Activated T-helper 17 cell treated with anti-CD3 and anti-CD28 coated beads, Interleukin-2, amount 50 U/mL, for 72 hours (primary cell): Measurements from ENCODE around the gene TGM2. TPM values are rescaled to one million over a fixed set of nuclear protein-coding genes. Genes with fewer than 3 reads are reported as not detected.

ENCODE experiments used
- ATAC-seq: fragments of 150-1000 bp; cut with Tn5 transposase; replicated peaks from 2 replicates; pipeline ENCODE4 v1.10.0; 2021; ENCODE audit warnings: mild to moderate bottlenecking, moderate library complexity
- H3K27ac Mint-ChIP-seq: one replicate; pipeline ENCODE4 v1.8.0; 2022; ENCODE audit warnings: mixed read lengths
- H3K27me3 Mint-ChIP-seq: one replicate; pipeline ENCODE4 v1.8.0; 2022; ENCODE audit warnings: mixed read lengths
- H3K36me3 Mint-ChIP-seq: one replicate; pipeline ENCODE4 v1.8.0; 2022; ENCODE audit warnings: low read depth, mild to moderate bottlenecking, mixed read lengths
- H3K4me1 Mint-ChIP-seq: one replicate; pipeline ENCODE4 v1.8.0; 2022; ENCODE audit warnings: mixed read lengths
- H3K4me3 Mint-ChIP-seq: one replicate; pipeline ENCODE4 v1.8.0; 2022; ENCODE audit warnings: mild to moderate bottlenecking, mixed read lengths
- H3K9me3 Mint-ChIP-seq: one replicate; pipeline ENCODE4 v1.8.0; 2022; ENCODE audit warnings: mixed read lengths
- total RNA-seq, 2 donors: library from RNA; stranded (reverse); gene quantifications; one replicate each; pipeline ENCODE4 v1.2.3, GENCODE V29; 2022

TGM2 gene
- total RNA-seq = under 1 TPM; 0.19 to 0.76 TPM

DNA sequence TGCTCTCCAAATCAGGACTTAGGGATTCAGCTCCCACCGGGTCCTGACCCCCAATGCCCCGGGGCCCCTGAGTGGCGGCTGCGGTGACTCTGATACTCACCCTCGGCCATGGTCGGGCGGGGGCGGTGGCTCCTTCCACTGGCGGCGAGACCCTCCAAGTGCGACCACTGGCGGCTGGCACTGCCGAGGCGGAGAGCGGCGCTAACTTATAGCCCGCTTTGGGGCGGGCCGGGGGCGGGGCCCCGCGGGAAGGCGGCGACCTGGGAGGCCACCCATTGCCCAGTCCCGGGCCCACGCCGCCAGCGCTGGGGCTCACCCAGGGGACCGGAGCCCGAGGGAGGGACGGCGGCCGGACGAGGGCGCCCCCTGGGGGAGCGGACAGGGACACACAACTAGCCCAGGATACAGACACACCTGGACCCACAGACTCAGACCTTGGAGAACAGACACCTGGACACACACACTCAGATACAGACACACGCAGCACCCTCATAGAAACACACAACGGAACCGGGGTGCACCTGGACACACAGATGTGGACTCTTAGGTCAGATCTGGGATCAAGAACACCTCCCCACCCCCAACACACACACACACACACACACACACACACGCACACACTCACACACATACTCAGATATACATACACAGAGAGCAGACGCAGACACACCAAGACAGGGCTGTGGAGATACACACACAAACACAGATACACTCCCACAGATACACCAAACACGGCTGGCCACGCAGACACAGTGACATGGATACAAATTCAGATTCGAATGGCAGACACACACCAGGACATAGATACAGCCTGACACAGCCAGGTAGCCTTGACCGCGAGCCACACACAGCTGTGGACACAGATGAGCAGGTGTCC, at the start of gene TGM2:
Gene TGM2 (minus strand): TSS at position 182 of the 877 bp plus-strand sequence. CDS start 72 bp downstream, at position 110.
- no peaks in the 10 kb centered on the region for H3K9me3 Mint-ChIP-seq
- H3K36me3 Mint-ChIP-seq = no peaks in the 10 kb centered on the region
- H3K27me3 Mint-ChIP-seq = peaks cover 22% of the 10 kb centered on the region
- H3K27ac Mint-ChIP-seq = no peak within 1 kb of the TSS
- no peak within 1 kb of the TSS for H3K4me3 Mint-ChIP-seq
- ATAC-seq = peak; percentile 80
- peaks cover 6% of the 10 kb centered on the region for H3K4me1 Mint-ChIP-seq

DNA sequence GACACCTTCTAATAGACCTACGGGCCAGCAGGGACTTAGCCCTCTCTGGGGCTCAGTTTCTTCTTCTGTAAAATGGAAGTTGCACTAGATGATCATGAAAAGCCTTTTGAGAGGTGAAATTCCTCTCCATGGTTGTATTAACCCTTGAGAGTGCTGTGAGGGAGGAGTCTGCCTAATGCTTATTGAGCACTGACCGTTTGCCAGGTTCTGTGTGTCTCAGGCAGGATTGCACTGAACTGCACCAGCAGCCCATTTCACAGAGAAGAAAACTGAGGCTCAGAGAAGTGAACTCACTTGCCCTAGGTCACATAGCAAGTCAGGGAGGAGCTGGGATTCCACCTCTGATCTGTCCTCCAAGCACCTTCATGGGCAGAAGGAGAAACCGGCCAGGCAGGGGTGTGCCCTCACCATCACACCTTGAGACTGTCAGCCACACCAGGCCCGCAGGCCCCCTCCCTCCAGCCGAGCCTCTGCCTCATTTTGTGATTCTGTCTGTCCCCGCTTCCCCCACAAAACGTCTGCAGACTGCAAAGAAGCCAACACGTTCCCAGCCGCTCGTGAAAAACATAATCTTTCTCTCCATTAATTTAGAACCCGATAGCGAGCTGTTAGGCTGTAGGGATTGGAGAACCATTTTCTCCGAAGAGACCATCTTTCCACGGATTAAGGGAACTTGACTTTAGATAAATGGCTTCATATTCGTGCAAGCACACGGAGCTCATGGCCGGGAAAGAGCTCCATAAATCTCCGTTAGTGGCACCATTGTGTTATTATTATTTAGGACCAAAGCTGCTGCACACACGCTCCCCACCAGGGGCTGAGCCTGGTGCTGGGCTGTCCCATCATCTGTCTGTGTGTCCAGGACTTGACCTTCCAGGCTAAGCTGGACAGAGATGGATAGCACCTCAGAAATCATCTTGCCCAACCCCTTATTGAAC, 49.5 kb upstream of the TGM2 start:
- Mint-ChIP-seq H3K27ac (no peak overlapping the region), H3K36me3 (no peaks in the 10 kb centered on the region), H3K9me3 (no peaks in the 10 kb centered on the region), H3K27me3 (no peaks in the 10 kb centered on the region), H3K4me3 (no peak overlapping the region), H3K4me1 (no peaks in the 10 kb centered on the region)
- no peak for ATAC-seq

DNA sequence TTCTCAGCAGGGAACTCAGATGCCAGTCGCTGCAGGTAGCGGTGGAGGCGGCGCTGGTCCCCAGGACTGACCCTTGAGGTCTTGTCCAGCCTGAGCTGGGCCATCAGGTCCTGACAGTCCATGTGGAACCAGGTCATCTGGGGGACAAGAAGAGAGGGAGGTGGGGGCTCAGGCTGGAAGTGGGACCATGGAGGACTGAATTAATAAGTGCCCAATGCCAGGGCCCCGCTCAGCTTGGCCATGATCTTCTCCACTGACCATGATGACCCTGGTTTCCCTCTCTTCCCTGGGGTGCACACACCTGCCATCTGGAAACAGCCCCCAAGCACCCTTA, 48.5 kb upstream of the TGM2 start:
- no peaks in the 10 kb centered on the region for H3K9me3 Mint-ChIP-seq
- no peaks in the 10 kb centered on the region for H3K4me1 Mint-ChIP-seq
- ATAC-seq = no peak
- H3K36me3 Mint-ChIP-seq = no peaks in the 10 kb centered on the region
- no peak overlapping the region for H3K27ac Mint-ChIP-seq
- H3K27me3 Mint-ChIP-seq = peaks cover 4% of the 10 kb centered on the region
- no peak overlapping the region for H3K4me3 Mint-ChIP-seq

DNA sequence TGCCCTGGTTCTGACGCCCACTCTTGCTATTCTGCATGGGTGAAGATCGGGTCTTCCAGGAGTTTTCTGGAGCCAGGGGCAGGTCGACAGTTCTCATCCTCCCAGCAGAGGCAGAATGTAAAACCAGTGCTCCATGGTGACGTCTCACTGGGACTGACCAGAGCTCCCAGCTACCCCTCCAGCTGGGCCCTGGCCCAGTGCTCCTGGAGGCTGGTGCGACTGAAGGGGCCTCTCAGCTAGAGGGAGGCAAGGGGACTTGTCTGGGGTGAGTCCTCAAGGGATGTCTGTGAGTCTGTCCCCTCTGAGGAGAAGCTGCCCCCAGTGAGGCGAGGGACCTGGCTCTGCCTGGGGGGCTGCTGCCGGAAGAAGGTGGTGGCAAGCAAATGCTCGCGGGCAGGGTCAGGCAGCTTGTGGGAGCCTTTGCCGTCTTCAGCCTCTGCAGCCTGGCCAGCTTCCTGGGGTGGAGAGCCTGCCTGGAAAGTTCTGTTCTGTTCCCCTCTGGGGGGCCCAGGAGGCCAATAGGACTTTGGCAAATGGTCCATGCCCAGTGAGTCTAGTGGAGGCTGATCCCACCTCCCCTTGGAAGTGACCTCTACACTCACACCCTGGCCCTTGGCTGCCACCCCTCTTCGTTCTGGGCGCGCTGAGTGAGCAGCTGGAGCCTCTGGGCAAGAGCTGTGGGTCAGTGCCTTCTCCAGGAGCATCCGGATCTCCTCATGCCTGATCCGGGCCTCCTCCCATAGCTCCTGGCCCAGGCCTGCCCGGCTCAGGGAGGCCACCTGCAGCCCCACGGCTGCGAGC, 47.9 kb upstream of the TGM2 start:
- Mint-ChIP-seq H3K27ac (no peak overlapping the region), H3K36me3 (no peaks in the 10 kb centered on the region), H3K4me1 (no peaks in the 10 kb centered on the region), H3K4me3 (no peak overlapping the region), H3K9me3 (no peaks in the 10 kb centered on the region), H3K27me3 (peaks cover 9% of the 10 kb centered on the region)
- ATAC-seq = no peak

DNA sequence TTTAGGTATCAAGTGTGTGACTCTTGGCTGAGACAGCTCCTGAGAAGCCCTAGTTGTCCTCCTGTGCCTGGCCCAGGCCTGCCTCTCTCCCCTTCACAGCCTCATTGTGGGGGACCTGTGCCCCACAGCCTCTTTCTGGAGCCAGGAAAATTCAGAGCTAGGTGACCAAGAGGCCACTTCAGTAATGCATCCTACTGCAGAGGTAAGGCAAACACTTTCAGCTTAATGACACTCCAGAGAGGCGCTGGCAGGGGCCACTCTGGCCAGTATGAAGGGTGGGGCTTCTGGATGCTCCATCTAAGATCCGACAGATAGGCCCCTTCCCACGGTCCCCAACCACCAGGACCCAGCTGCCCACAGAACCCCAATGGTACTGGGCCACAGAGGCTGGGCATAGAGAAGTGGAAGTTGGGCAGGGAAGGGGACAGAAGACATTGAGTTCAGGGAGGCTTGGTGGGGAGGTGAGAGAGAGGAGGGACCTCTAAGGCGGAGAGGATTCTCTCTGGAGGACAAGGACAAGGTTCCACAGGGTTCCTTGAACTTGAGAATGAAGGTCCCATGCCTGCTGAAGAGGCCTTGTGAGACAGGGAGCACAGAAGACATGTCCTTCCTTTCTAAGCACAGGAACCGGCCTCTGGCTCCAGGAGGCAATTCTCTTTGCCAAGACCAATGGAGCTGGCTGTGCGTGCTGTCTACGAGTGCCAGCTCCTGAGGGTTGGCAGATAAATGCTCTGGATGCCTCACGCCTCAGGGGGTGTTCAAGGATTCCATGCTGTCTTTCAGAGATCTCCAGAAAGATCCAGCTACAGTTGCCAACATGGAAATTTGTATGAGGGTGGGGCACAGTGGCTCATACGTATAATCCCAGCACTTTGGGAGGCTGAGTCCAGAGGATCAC, 46.4 kb upstream of the TGM2 start:
- no peak for ATAC-seq
- no peak overlapping the region for H3K27ac Mint-ChIP-seq
- H3K27me3 Mint-ChIP-seq = peaks cover 9% of the 10 kb centered on the region
- no peak overlapping the region for H3K4me3 Mint-ChIP-seq
- H3K4me1 Mint-ChIP-seq = no peaks in the 10 kb centered on the region
- no peaks in the 10 kb centered on the region for H3K36me3 Mint-ChIP-seq
- H3K9me3 Mint-ChIP-seq = no peaks in the 10 kb centered on the region

DNA sequence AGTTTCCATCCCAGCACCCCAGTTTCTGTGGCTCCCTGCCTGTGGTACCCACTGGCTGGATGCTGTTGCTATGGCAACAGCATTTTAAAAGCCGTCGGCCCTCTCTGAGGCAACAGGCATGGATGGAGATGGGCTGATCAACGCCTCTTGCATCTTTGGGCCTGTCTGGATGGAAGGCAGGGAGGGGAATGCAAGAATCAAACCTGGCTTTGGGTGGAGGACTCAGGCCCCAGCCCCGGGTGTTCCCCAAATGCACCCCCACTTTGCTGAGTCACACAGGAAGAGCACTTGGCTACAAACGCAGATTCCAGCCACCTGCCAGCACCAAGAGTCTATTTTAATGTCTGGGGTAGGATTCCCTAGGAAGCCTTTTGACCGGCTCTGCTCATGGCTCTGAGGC, 45.7 kb upstream of the TGM2 start:
- H3K27ac Mint-ChIP-seq = no peak overlapping the region
- ATAC-seq = no peak
- peaks cover 9% of the 10 kb centered on the region for H3K27me3 Mint-ChIP-seq
- no peaks in the 10 kb centered on the region for H3K36me3 Mint-ChIP-seq
- no peaks in the 10 kb centered on the region for H3K9me3 Mint-ChIP-seq
- H3K4me3 Mint-ChIP-seq = no peak overlapping the region
- H3K4me1 Mint-ChIP-seq = no peaks in the 10 kb centered on the region

DNA sequence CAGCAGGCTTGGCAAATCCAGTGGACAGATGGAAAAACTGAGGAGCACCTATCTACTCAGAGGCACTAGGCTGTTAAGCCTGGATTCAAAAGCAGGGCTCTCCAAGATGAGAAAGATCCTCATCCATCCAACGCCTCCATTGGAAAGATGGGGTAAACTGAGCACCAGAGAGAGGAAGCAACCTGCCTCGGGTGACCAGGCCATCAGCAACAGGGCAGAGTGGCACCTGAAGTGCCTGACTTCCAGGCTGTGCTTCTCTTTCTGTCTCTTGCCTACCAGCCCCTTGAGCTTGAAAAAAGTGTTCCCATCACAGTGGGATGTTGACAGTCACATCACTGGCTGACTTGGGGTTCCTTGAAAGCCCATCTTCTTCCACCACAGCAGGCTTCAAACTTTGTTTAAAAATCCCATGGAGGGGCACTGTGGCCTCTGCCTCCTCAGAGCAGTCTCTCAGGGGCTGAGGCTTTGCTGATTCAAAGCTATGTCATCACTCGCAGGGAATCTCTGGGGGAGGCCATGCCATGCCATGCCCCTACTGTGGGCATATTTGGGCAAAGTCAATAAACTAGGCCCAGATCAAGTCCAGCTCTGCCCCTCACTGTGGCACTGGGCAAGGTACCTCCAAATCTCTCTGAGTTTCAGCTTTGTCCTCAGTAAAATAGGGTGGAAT, 44.8 kb upstream of the TGM2 start:
- ATAC-seq = no peak
- Mint-ChIP-seq H3K4me1 (no peaks in the 10 kb centered on the region), H3K36me3 (no peaks in the 10 kb centered on the region), H3K9me3 (no peaks in the 10 kb centered on the region), H3K4me3 (no peak overlapping the region), H3K27me3 (peaks cover 9% of the 10 kb centered on the region), H3K27ac (no peak overlapping the region)

DNA sequence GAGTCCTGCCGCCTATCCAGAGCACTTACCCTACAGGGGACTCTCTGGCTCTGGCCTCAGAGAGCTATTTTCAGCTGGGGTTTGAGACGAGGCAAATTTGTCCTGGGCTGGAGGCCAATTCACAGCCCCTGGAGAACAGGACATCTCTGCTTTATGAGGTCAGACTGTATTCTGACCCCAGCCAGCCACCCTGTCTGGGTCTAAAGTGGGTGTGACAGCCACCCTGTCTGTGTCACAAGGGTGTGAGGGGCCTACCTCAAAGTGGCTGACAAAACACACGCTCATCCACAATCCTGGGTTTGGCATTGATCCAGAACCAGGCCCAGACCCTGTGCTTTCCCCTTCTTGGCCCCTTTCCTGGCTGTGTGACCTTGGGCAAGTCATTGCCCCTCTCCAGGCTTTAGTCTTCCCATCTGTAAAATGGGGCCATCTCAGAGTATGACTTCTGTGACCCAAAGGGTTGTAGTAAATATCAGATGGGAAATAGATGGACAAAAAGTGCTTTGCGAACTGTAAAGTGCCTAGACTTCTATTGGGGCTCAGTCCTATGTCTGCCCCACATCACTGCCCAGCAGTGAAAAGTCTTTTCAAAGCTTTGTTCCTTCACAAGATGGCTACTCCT, 44.1 kb upstream of the TGM2 start:
- no peak overlapping the region for H3K4me3 Mint-ChIP-seq
- H3K27ac Mint-ChIP-seq = no peak overlapping the region
- H3K9me3 Mint-ChIP-seq = no peaks in the 10 kb centered on the region
- no peak for ATAC-seq
- no peaks in the 10 kb centered on the region for H3K4me1 Mint-ChIP-seq
- H3K27me3 Mint-ChIP-seq = peaks cover 9% of the 10 kb centered on the region
- H3K36me3 Mint-ChIP-seq = no peaks in the 10 kb centered on the region

DNA sequence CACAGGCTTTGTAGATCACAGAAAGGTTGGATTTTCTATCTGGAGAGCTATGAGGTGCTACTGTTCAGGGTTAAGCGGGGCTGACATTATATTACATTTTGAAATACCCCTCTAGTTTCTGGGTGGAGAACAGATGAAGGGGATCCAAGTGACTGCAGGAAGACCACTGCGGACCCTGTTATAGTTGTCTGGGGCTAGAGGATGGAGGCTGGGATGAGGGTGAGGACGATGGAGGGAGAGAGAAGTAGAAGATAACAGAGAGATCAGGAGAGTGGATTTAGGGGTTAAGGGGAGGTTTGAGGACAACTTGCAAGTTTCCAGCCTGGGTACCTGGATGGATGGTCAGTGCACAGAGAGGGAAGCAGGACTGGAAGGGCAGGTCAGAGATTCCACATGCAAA, 43.5 kb upstream of the TGM2 start:
- no peaks in the 10 kb centered on the region for H3K9me3 Mint-ChIP-seq
- H3K27ac Mint-ChIP-seq = peak overlapping the region; percentile 39
- no peak for ATAC-seq
- H3K4me1 Mint-ChIP-seq = no peaks in the 10 kb centered on the region
- peaks cover 9% of the 10 kb centered on the region for H3K27me3 Mint-ChIP-seq
- H3K36me3 Mint-ChIP-seq = no peaks in the 10 kb centered on the region
- no peak overlapping the region for H3K4me3 Mint-ChIP-seq

DNA sequence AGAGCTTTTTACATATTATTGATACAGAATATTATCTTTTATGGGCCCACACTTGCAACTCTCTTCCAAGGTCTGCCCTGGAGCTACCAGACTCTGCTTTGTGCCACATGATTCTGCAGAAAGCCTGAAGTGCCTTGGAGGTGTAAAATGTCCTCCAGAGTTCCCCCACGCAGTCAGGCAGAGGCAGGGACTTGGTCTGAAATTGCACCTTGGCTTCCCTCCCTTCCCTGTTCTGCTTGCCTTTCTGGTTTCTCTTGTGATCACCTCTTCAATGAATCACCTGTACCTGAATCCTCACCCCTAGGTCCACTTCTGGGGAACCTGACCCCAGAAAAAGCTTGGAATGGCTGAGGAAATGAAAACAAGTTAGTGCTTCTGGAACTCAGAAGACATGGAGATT, 43.0 kb upstream of the TGM2 start:
- H3K27ac Mint-ChIP-seq = peak overlapping the region; percentile 39
- H3K36me3 Mint-ChIP-seq = no peaks in the 10 kb centered on the region
- no peaks in the 10 kb centered on the region for H3K9me3 Mint-ChIP-seq
- peaks cover 9% of the 10 kb centered on the region for H3K27me3 Mint-ChIP-seq
- ATAC-seq = no peak
- H3K4me1 Mint-ChIP-seq = no peaks in the 10 kb centered on the region
- H3K4me3 Mint-ChIP-seq = no peak overlapping the region

DNA sequence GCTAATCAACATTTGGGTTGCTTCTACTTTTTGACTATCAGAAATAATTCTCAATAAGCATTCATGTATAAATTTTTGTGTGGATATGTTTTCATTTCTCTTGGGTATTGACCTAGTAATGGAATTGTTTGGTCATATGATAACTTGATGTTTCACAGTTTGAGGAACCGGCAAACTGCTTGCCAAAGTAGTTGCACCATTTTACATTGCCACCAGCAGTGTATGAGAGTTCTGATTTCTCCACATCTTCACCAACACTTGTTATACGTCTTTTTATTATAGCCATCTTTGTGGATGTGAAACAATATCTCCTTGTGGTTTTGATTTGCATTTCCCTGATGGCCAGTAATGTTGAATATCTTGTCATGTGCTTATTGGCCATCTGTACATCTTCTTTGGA, 42.6 kb upstream of the TGM2 start:
- no peak for ATAC-seq
- no peak overlapping the region for H3K27ac Mint-ChIP-seq
- no peaks in the 10 kb centered on the region for H3K4me1 Mint-ChIP-seq
- no peak overlapping the region for H3K4me3 Mint-ChIP-seq
- peaks cover 12% of the 10 kb centered on the region for H3K27me3 Mint-ChIP-seq
- H3K36me3 Mint-ChIP-seq = no peaks in the 10 kb centered on the region
- no peaks in the 10 kb centered on the region for H3K9me3 Mint-ChIP-seq

DNA sequence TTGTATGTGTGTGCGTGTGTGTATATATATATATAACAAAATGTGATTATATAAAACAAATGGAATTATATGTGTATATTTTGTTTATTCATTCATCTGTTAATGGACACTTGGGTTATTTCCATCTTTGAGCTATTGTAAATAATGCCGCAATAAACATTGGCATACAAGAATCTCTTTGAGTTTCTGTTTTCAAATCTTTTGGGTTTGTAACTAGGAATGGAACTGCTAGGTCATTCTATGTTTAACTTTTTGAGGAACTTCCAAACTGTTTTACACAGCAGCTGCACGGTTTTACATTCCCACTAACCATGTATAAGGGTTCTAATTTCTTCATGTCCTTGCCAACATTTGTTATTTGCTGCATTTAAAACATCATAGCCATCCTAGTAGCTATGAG, 39.9 kb upstream of the TGM2 start:
- Mint-ChIP-seq H3K4me3 (no peak overlapping the region), H3K36me3 (no peaks in the 10 kb centered on the region), H3K27me3 (peaks cover 15% of the 10 kb centered on the region), H3K4me1 (no peaks in the 10 kb centered on the region), H3K27ac (no peak overlapping the region), H3K9me3 (no peaks in the 10 kb centered on the region)
- ATAC-seq = no peak

DNA sequence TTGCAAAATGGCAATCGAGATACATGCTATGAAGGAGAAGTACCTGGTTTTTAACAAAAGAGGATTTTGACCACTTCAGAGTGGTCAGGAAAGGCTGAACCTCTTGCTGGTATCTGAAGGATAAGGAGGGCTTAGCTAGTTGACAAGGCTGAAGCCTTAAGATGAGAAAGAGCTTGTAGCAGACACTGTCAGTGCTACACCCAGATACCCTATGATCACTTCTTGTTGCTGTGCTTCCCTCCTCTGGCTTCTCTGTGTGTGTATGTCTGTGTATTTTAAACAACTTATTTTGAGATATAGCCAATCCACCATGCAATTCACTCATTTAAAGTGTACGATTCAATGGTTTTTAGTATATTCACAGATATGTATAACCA, 38.9 kb upstream of the TGM2 start:
- H3K9me3 Mint-ChIP-seq = no peaks in the 10 kb centered on the region
- no peak overlapping the region for H3K4me3 Mint-ChIP-seq
- H3K36me3 Mint-ChIP-seq = no peaks in the 10 kb centered on the region
- no peak overlapping the region for H3K27ac Mint-ChIP-seq
- H3K27me3 Mint-ChIP-seq = peaks cover 13% of the 10 kb centered on the region
- no peaks in the 10 kb centered on the region for H3K4me1 Mint-ChIP-seq
- ATAC-seq = no peak
